Astrocyte (in vitro differentiated cells and primary cell): ENCODE data around the gene SLC25A25. TPM values are rescaled to one million over a fixed set of nuclear protein-coding genes. Genes with fewer than 3 reads are reported as not detected.

Experiments
- DNase-seq: peaks from one replicate; pipeline ENCODE4 v3.0.0-alpha.2; 2010; ENCODE audit warnings: low read depth
- FAIRE-seq: peaks from 2 replicates; lab custom pipeline; 2011; peaks lifted over from hg19 to GRCh38; lab: Jason Lieb, UNC
- H2AFZ ChIP-seq: 2 replicates; pipeline ENCODE4 v1.6.0; 2012; ENCODE audit warnings: low read depth, low read length, inconsistent platforms
- H3K27ac ChIP-seq: 2 replicates; pipeline ENCODE4 v1.5.1; 2011; ENCODE audit warnings: low read depth, low read length, inconsistent platforms
- H3K27me3 ChIP-seq: 2 replicates; pipeline ENCODE4 v1.6.0; 2011; ENCODE audit warnings: low read length, inconsistent platforms; ENCODE audit not compliant: insufficient read depth
- H3K36me3 ChIP-seq: 2 replicates; pipeline ENCODE4 v1.5.1; 2011; ENCODE audit warnings: low read length, inconsistent platforms; ENCODE audit not compliant: insufficient read depth
- H3K4me1 ChIP-seq: 2 replicates; pipeline ENCODE4 v1.5.1; 2011; ENCODE audit warnings: low read length, inconsistent platforms; ENCODE audit not compliant: insufficient read depth
- H3K4me2 ChIP-seq: 2 replicates; pipeline ENCODE4 v1.6.0; 2012; ENCODE audit warnings: low read length, inconsistent platforms
- H3K4me3 ChIP-seq: 2 replicates; pipeline ENCODE4 v1.5.1; 2011; ENCODE audit warnings: low read depth, mild to moderate bottlenecking, low read length, inconsistent platforms; ENCODE audit not compliant: insufficient read depth
- H3K79me2 ChIP-seq: 2 replicates; pipeline ENCODE4 v1.6.0; 2012; ENCODE audit warnings: mild to moderate bottlenecking, low read length, inconsistent platforms; ENCODE audit not compliant: insufficient read depth
- H3K9ac ChIP-seq: 2 replicates; pipeline ENCODE4 v1.6.0; 2012; ENCODE audit warnings: mild to moderate bottlenecking, low read length, inconsistent platforms
- H3K9me3 ChIP-seq: 2 replicates; pipeline ENCODE4 v1.5.1; 2012; ENCODE audit warnings: low read depth, mild to moderate bottlenecking, low read length, inconsistent platforms; ENCODE audit not compliant: insufficient read depth
- H4K20me1 ChIP-seq: 2 replicates; pipeline ENCODE4 v1.6.0; 2012; ENCODE audit warnings: low read length, inconsistent platforms; ENCODE audit not compliant: insufficient read depth
- H3K27ac Mint-ChIP-seq: one replicate; pipeline ENCODE4 v1.8.0; 2021; ENCODE audit warnings: mild to moderate bottlenecking, mixed read lengths; ENCODE audit not compliant: unreplicated experiment
- H3K27me3 Mint-ChIP-seq: one replicate; pipeline ENCODE4 v1.8.0; 2021; ENCODE audit warnings: low read depth, mixed read lengths; ENCODE audit not compliant: unreplicated experiment
- H3K36me3 Mint-ChIP-seq: one replicate; pipeline ENCODE4 v1.8.0; 2021; ENCODE audit warnings: low read depth, mixed read lengths; ENCODE audit not compliant: unreplicated experiment
- H3K4me1 Mint-ChIP-seq: one replicate; pipeline ENCODE4 v1.8.0; 2021; ENCODE audit warnings: low read depth, mixed read lengths; ENCODE audit not compliant: unreplicated experiment
- H3K4me3 Mint-ChIP-seq: one replicate; pipeline ENCODE4 v1.8.0; 2021; ENCODE audit warnings: mild to moderate bottlenecking, moderate library complexity, mixed read lengths; ENCODE audit not compliant: unreplicated experiment
- H3K9me3 Mint-ChIP-seq: one replicate; pipeline ENCODE4 v1.8.0; 2021; ENCODE audit warnings: mild to moderate bottlenecking, mixed read lengths; ENCODE audit not compliant: unreplicated experiment
- EZH2 ChIP-seq: IDR thresholded peaks from 2 replicates; pipeline ENCODE4 v1.6.1; 2012; ENCODE audit warnings: mild to moderate bottlenecking, low read length, inconsistent platforms; ENCODE audit not compliant: insufficient read depth
- total RNA-seq: library from RNA; stranded (reverse); gene quantifications from 2 replicates; pipeline ENCODE4 v1.2.1, GENCODE V29; 2021
- TF ChIP-seq, protein P1 (sequence below): IDR thresholded peaks from 2 replicates; pipeline ENCODE4 v1.5.1; 2011; ENCODE audit warnings: low read depth, mild to moderate bottlenecking, inconsistent platforms, low read length, moderate library complexity; ENCODE audit not compliant: insufficient read depth

The SLC25A25 gene
- total RNA-seq, 1 donor from 2014 or later, result 14.4 TPM

DNA sequence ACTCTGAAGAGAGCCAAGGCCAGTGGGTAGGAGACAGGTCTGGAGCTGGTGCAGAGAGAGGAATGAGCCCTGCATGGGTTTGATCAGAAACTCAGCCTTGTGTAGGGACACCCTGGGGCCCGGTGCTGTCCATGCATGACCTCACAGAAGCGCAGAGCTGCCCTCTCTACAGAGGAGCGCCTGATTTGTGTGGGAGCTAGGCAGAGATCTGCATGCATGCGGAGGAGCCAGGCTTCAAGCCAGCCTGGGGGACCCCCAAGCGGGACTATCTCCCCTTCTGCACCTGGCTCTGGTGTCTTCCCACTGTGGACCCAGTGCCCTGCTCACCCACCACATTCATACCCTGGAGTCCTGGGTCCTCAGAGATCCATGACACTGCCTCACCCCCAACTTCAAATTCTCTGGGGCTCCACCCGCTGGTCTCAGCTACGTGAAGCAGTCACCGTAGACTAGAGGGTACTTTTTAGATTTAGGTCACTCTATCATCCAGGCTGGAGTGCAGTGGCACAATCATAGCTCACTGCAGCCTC, 78.6 kb downstream of the SLC25A25 start:
- Histone ChIP-seq H3K4me1 (no peaks in the 10 kb centered on the region), H3K79me2 (no peaks in the 10 kb centered on the region), H3K4me3 (no peak overlapping the region), H3K9ac (no peak overlapping the region), H3K27ac (no peak overlapping the region), H3K9me3 (no peaks in the 10 kb centered on the region), H3K27me3 (no peaks in the 10 kb centered on the region), H2AFZ (no peak overlapping the region), H3K36me3 (no peaks in the 10 kb centered on the region), H4K20me1 (no peaks in the 10 kb centered on the region), H3K4me2 (no peak overlapping the region)
- Mint-ChIP-seq H3K9me3 (no peaks in the 10 kb centered on the region), H3K27me3 (peaks cover 36% of the 10 kb centered on the region), H3K27ac (no peak overlapping the region), H3K4me3 (no peak overlapping the region), H3K36me3 (no peaks in the 10 kb centered on the region), H3K4me1 (peaks cover 6% of the 10 kb centered on the region)
- TF ChIP-seq, protein P1, sequence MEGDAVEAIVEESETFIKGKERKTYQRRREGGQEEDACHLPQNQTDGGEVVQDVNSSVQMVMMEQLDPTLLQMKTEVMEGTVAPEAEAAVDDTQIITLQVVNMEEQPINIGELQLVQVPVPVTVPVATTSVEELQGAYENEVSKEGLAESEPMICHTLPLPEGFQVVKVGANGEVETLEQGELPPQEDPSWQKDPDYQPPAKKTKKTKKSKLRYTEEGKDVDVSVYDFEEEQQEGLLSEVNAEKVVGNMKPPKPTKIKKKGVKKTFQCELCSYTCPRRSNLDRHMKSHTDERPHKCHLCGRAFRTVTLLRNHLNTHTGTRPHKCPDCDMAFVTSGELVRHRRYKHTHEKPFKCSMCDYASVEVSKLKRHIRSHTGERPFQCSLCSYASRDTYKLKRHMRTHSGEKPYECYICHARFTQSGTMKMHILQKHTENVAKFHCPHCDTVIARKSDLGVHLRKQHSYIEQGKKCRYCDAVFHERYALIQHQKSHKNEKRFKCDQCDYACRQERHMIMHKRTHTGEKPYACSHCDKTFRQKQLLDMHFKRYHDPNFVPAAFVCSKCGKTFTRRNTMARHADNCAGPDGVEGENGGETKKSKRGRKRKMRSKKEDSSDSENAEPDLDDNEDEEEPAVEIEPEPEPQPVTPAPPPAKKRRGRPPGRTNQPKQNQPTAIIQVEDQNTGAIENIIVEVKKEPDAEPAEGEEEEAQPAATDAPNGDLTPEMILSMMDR, result no peak
- TF ChIP-seq EZH2, result no peak
- DNase-seq (no peak), FAIRE-seq (no peak)

DNA sequence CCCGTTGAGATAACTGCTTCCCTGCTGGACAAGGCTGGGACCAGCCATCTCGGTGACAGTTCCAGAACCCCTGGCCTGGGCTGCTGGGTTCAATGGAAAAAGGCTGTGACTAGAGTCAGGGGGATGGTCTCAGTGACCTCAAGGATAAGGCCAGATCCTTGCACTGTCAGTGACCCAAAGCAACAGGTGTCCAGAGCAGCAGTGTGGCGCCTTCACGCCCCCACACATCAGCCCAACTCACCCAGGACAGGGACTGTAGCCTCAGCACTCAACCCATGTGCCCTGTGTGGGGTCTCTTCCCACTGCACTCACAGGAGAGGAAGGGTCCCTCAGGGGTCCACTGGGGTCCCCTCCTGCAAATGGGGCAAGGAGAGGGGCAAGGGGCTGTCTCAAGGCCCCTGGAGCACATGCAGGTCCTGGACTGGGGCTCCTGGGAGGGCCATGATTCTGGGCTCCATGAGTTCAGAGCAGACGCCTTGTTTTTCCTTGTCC, 80.5 kb downstream of the SLC25A25 start:
- peaks cover 42% of the 10 kb centered on the region for H3K27me3 Mint-ChIP-seq
- H3K27ac Mint-ChIP-seq, result no peak overlapping the region
- no peak for DNase-seq
- Histone ChIP-seq H3K79me2 (no peaks in the 10 kb centered on the region), H3K27me3 (no peaks in the 10 kb centered on the region), H2AFZ (no peak overlapping the region), H3K4me1 (no peaks in the 10 kb centered on the region), H3K9ac (no peak overlapping the region), H4K20me1 (no peaks in the 10 kb centered on the region), H3K9me3 (no peaks in the 10 kb centered on the region), H3K36me3 (no peaks in the 10 kb centered on the region), H3K4me2 (no peak overlapping the region), H3K4me3 (no peak overlapping the region), H3K27ac (no peak overlapping the region)
- no peak for FAIRE-seq
- no peak for TF ChIP-seq EZH2
- TF ChIP-seq, protein P1, result no peak
- H3K4me1 Mint-ChIP-seq, result peaks cover 6% of the 10 kb centered on the region
- H3K9me3 Mint-ChIP-seq, result no peaks in the 10 kb centered on the region
- H3K36me3 Mint-ChIP-seq, result no peaks in the 10 kb centered on the region
- H3K4me3 Mint-ChIP-seq, result no peak overlapping the region

DNA sequence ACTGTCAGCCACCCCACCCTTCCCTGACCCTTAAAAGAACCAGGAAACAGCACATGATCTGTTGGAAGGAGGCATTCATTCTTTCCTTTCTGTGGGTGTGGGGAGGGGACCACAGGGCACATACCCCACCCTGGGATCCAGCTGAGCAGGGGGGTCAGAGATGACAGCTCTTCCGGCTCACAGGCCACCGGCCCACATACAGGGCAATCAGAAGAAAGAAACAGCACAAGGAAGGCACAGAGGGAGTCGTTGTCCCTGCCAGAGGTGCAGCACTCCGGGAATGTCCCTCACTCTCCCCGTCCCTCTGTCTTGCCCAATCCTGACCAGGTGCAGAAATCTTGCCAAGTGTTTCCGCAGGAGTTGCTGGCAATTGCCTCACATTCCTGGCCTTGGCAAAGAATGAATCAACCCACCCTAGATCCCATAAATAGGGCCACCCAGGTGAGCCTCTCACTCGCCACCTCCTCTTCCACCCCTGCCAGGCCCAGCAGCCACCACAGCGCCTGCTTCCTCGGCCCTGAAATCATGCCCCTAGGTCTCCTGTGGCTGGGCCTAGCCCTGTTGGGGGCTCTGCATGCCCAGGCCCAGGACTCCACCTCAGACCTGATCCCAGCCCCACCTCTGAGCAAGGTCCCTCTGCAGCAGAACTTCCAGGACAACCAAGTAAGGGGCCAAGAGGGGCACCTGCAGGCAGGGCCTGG, 81.1 kb downstream of the SLC25A25 start, which contains the start of gene LCN2:
Gene LCN2 (plus strand): TSS at position 453 of the 701 bp plus-strand sequence. CDS start 73 bp downstream, at position 526.
- Histone ChIP-seq H3K9me3 (no peaks in the 10 kb centered on the region), H3K27me3 (no peaks in the 10 kb centered on the region), H3K4me1 (no peaks in the 10 kb centered on the region), H3K4me2 (no peak within 1 kb of the TSS), H2AFZ (no peak within 1 kb of the TSS), H4K20me1 (no peaks in the 10 kb centered on the region), H3K9ac (no peak within 1 kb of the TSS), H3K4me3 (no peak within 1 kb of the TSS), H3K79me2 (no peaks in the 10 kb centered on the region), H3K36me3 (no peaks in the 10 kb centered on the region), H3K27ac (no peak within 1 kb of the TSS)
- no peaks in the 10 kb centered on the region for H3K9me3 Mint-ChIP-seq
- H3K4me1 Mint-ChIP-seq, result peaks cover 6% of the 10 kb centered on the region
- TF ChIP-seq, protein P1, result no peak
- TF ChIP-seq EZH2, result no peak
- peaks cover 41% of the 10 kb centered on the region for H3K27me3 Mint-ChIP-seq
- FAIRE-seq, result no peak
- H3K36me3 Mint-ChIP-seq, result no peaks in the 10 kb centered on the region
- H3K27ac Mint-ChIP-seq, result no peak within 1 kb of the TSS
- H3K4me3 Mint-ChIP-seq, result no peak within 1 kb of the TSS
- no peak for DNase-seq
